ENCODE measurements around the gene PLAAT2. TPM values are rescaled to one million over a fixed set of nuclear protein-coding genes. Genes with fewer than 3 reads are reported as not detected.
A peak's percentile ranks its signal among the peaks of the same experiment; 100 is the strongest.
"Not testable (repeated sequence)": the region's sequence is repeated elsewhere in the genome, so short reads cannot be mapped to it uniquely, and the experiment has no call there.

PLAAT2 gene
- total RNA-seq, 1 donor from 2014 or later = 2.9 TPM

GRCh38 chr11:63535734-63536133 lies 27.4 kb downstream of the PLAAT2 start:
- peaks cover 10% of the 10 kb centered on the region for H3K36me3 ChIP-seq
- H3K27me3 ChIP-seq (ENCODE audit: low read depth) = no peaks in the 10 kb centered on the region
- intact Hi-C loops (cut with DNase I) = no loop called here
- DNase-seq (no peak), ATAC-seq (no peak)
- no peak for TF ChIP-seq CTCF (IDR thresholded peaks at IDR 0.05)
- no peak overlapping the region for H3K4me3 ChIP-seq
- peaks cover 56% of the 10 kb centered on the region for H3K4me1 ChIP-seq
- no peaks in the 10 kb centered on the region for H3K9me3 ChIP-seq
- peak overlapping the region; percentile 88 for H3K27ac ChIP-seq

GRCh38 chr11:63534895-63535461 lies 28.2 kb downstream of the PLAAT2 start:
- ATAC-seq (no peak), DNase-seq (no peak)
- H3K27me3 ChIP-seq (ENCODE audit: low read depth) = no peaks in the 10 kb centered on the region
- H3K36me3 ChIP-seq = peaks cover 5% of the 10 kb centered on the region
- H3K4me1 ChIP-seq = peaks cover 56% of the 10 kb centered on the region
- H3K9me3 ChIP-seq = no peaks in the 10 kb centered on the region
- intact Hi-C loops (cut with DNase I) = no loop called here
- TF ChIP-seq CTCF (IDR thresholded peaks at IDR 0.05) = no peak
- H3K4me3 ChIP-seq = no peak overlapping the region
- peak overlapping the region; percentile 31 for H3K27ac ChIP-seq

- H3K27me3 ChIP-seq (ENCODE audit: low read depth) = no peaks in the 10 kb centered on the region
- DNase-seq (no peak), ATAC-seq (no peak)
- no peak overlapping the region for H3K4me3 ChIP-seq
- intact Hi-C loops (cut with DNase I) = no loop called here
- H3K4me1 ChIP-seq = peaks cover 58% of the 10 kb centered on the region
- TF ChIP-seq CTCF (IDR thresholded peaks at IDR 0.05) = no peak
- no peak overlapping the region for H3K27ac ChIP-seq
- H3K9me3 ChIP-seq = no peaks in the 10 kb centered on the region
- no peaks in the 10 kb centered on the region for H3K36me3 ChIP-seq
Measured at GRCh38 chr11:63534076-63534475, 29.1 kb downstream of the PLAAT2 start.

- DNase-seq (no peak), ATAC-seq (no peak)
- Histone ChIP-seq H3K4me1 (peaks cover 47% of the 10 kb centered on the region), H3K27me3 (ENCODE audit: low read depth) (no peaks in the 10 kb centered on the region), H3K9me3 (no peaks in the 10 kb centered on the region), H3K36me3 (no peaks in the 10 kb centered on the region), H3K4me3 (no peak overlapping the region), H3K27ac (no peak overlapping the region)
- no peak for TF ChIP-seq CTCF (IDR thresholded peaks at IDR 0.05)
- intact Hi-C loops (cut with DNase I) = no loop called here
Measured at GRCh38 chr11:63532799-63533475, 30.2 kb downstream of the PLAAT2 start.

GRCh38 chr11:63532117-63532516 lies 31.1 kb downstream of the PLAAT2 start:
- H3K4me3 ChIP-seq = no peak overlapping the region
- H3K27ac ChIP-seq = peak overlapping the region; percentile 79
- peaks cover 40% of the 10 kb centered on the region for H3K4me1 ChIP-seq
- no peaks in the 10 kb centered on the region for H3K36me3 ChIP-seq
- H3K9me3 ChIP-seq = no peaks in the 10 kb centered on the region
- H3K27me3 ChIP-seq (ENCODE audit: low read depth) = no peaks in the 10 kb centered on the region
- intact Hi-C loops (cut with DNase I) = no loop called here
- DNase-seq (no peak), ATAC-seq (no peak)
- TF ChIP-seq CTCF (IDR thresholded peaks at IDR 0.05) = no peak

- H3K4me1 ChIP-seq = peaks cover 33% of the 10 kb centered on the region
- H3K27me3 ChIP-seq (ENCODE audit: low read depth); intact Hi-C loops (cut with DNase I); H3K36me3 ChIP-seq; H3K4me3 ChIP-seq; H3K9me3 ChIP-seq; DNase-seq: not testable (repeated sequence)
- peak overlapping the region; percentile 79 for H3K27ac ChIP-seq
- peak; percentile 86 to 95 for ATAC-seq
Measured at GRCh38 chr11:63531074-63531792, 31.9 kb downstream of the PLAAT2 start.
